T-helper 2 cell treated with Interferon-gamma antibody and Interleukin-4, amounts not matched to agents 5 μg/mL and 100 μg/mL, for 36 hours (primary cell): ENCODE results near the gene RNASEH2A.
"Not testable (repeated sequence)": the region's sequence is repeated elsewhere in the genome, so short reads cannot be mapped to it uniquely, and the experiment has no call there.

Source experiments
- DNase-seq: peaks from one replicate; pipeline ENCODE4 v3.0.0; 2021; ENCODE audit warnings: low spot score
- H3K27ac Mint-ChIP-seq: one replicate; pipeline ENCODE4 v1.8.0; 2021; ENCODE audit warnings: mild to moderate bottlenecking, mixed read lengths
- H3K27me3 Mint-ChIP-seq: one replicate; pipeline ENCODE4 v1.8.0; 2021; ENCODE audit warnings: low read depth, mixed read lengths
- H3K36me3 Mint-ChIP-seq: one replicate; pipeline ENCODE4 v1.8.0; 2021; ENCODE audit warnings: low read depth, mixed read lengths
- H3K4me1 Mint-ChIP-seq: one replicate; pipeline ENCODE4 v1.8.0; 2021; ENCODE audit warnings: low read depth, mixed read lengths
- H3K4me3 Mint-ChIP-seq: one replicate; pipeline ENCODE4 v1.8.0; 2022; ENCODE audit warnings: mild to moderate bottlenecking, moderate library complexity, mixed read lengths
- H3K9me3 Mint-ChIP-seq: one replicate; pipeline ENCODE4 v1.8.0; 2021; ENCODE audit warnings: mixed read lengths

The RNASEH2A gene

GRCh38 chr19:12838886-12839756, 32.7 kb downstream of the RNASEH2A start:
- Mint-ChIP-seq H3K36me3 (no peaks in the 10 kb centered on the region), H3K27ac (peak overlapping the region; percentile 16), H3K4me3 (peak overlapping the region; percentile 70), H3K4me1 (peaks cover 32% of the 10 kb centered on the region), H3K9me3 (no peaks in the 10 kb centered on the region), H3K27me3 (peaks cover 73% of the 10 kb centered on the region)
- peak; percentile 23 for DNase-seq

- Mint-ChIP-seq H3K9me3 (no peaks in the 10 kb centered on the region), H3K27ac (no peak overlapping the region), H3K4me1 (peaks cover 27% of the 10 kb centered on the region), H3K4me3 (peak overlapping the region; percentile 58), H3K36me3 (no peaks in the 10 kb centered on the region), H3K27me3 (peaks cover 64% of the 10 kb centered on the region)
- peak; percentile 49 for DNase-seq
These were observed 34.0 kb downstream of the RNASEH2A start for GRCh38 chr19:12840091-12841079.

DNA sequence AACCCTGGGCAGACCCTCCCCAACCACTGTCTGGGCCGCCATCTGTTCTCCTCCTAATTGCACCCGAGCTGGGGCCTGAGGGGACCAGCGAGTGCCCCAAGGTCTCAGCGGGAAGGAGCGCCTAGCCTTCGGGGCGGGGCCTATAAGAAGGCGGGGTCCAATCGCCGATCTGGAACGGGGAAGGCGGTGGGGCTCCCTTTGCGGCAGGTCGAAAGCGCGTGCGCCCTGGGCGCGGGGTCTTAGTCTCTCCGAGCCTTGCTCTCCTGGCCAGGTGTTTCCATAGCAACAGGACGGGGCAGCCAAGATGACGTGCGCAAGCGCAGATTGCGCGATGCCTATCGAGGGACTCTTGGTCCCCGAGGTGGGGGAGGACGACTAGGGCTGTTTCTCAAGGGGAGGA, 34.7 kb downstream of the RNASEH2A start:
- H3K36me3 Mint-ChIP-seq = no peaks in the 10 kb centered on the region
- no peak overlapping the region for H3K27ac Mint-ChIP-seq
- H3K9me3 Mint-ChIP-seq = no peaks in the 10 kb centered on the region
- H3K4me3 Mint-ChIP-seq = peak overlapping the region; percentile 58
- peaks cover 24% of the 10 kb centered on the region for H3K4me1 Mint-ChIP-seq
- DNase-seq = peak; percentile 26
- H3K27me3 Mint-ChIP-seq = peaks cover 57% of the 10 kb centered on the region

DNA sequence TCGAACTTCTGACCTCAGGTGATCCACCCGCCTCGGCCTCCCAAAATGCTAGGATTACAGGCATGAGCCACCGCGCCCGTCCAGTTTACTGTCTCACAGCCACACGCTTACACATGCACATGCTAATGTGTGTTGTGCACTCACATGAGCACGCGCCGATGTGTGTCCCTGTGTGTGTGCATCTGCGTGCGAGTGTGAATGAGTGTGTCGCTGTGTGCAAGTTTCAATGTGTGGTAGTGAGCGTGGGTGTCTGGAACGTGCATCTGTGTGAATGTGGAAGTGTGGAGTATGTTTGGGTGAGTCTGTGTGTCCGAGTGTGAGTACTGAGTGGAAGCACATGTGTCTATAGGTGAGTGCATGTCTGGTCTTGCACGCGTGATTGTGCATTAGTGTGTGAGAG, 36.1 kb downstream of the RNASEH2A start:
- no peaks in the 10 kb centered on the region for H3K36me3 Mint-ChIP-seq
- H3K4me1 Mint-ChIP-seq = peaks cover 23% of the 10 kb centered on the region
- H3K27ac Mint-ChIP-seq = no peak overlapping the region
- H3K4me3 Mint-ChIP-seq = no peak overlapping the region
- H3K9me3 Mint-ChIP-seq = no peaks in the 10 kb centered on the region
- no peak for DNase-seq
- peaks cover 44% of the 10 kb centered on the region for H3K27me3 Mint-ChIP-seq

GRCh38 chr19:12843328-12843727, 36.9 kb downstream of the RNASEH2A start:
- DNase-seq = no peak
- Mint-ChIP-seq H3K4me1 (peaks cover 23% of the 10 kb centered on the region), H3K27me3 (peaks cover 39% of the 10 kb centered on the region), H3K27ac (no peak overlapping the region), H3K36me3 (no peaks in the 10 kb centered on the region), H3K9me3 (no peaks in the 10 kb centered on the region), H3K4me3 (no peak overlapping the region)

DNA sequence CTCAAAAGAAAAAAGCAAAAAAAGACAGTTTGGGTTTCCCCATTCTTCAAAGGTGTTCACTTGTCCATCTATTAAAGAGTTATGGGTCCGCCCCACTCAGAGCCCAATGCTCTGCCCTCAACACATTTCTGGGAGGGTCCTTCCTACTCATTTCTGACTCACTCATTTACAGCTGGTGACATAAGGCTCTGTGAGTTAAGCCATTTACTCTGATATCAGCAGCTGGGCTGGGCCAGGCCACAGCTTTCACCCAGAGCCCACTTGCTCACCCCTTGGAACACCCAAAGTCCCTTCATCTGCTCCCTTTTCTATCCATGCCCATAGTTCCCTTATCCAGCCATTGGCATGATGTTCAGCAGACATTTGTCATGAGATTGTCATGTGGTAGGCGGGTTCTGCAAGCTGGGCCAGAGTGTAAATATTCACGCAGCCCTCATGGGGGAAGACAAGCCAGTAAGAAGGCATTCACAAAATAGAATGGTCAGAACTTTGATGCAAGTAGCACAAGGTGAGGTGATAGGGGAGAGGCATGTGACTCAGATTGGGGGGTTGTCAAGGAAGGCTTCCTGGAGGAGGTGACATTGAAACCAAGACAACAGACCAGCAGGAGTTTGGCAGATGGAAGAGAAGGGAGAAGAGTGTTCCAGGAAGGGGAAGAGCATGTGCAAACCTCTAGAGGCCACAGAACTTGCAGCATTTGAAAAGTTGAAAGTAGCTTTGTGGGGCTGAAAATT, 37.8 kb downstream of the RNASEH2A start:
- no peak for DNase-seq
- Mint-ChIP-seq H3K27me3 (peaks cover 33% of the 10 kb centered on the region), H3K36me3 (no peaks in the 10 kb centered on the region), H3K4me3 (no peak overlapping the region), H3K9me3 (no peaks in the 10 kb centered on the region), H3K27ac (no peak overlapping the region), H3K4me1 (peaks cover 18% of the 10 kb centered on the region)

- not testable (repeated sequence) for H3K4me1 Mint-ChIP-seq, H3K4me3 Mint-ChIP-seq, DNase-seq, H3K9me3 Mint-ChIP-seq, H3K27ac Mint-ChIP-seq, H3K27me3 Mint-ChIP-seq, H3K36me3 Mint-ChIP-seq
These were observed 40.2 kb downstream of the RNASEH2A start for GRCh38 chr19:12846613-12847012.

DNA sequence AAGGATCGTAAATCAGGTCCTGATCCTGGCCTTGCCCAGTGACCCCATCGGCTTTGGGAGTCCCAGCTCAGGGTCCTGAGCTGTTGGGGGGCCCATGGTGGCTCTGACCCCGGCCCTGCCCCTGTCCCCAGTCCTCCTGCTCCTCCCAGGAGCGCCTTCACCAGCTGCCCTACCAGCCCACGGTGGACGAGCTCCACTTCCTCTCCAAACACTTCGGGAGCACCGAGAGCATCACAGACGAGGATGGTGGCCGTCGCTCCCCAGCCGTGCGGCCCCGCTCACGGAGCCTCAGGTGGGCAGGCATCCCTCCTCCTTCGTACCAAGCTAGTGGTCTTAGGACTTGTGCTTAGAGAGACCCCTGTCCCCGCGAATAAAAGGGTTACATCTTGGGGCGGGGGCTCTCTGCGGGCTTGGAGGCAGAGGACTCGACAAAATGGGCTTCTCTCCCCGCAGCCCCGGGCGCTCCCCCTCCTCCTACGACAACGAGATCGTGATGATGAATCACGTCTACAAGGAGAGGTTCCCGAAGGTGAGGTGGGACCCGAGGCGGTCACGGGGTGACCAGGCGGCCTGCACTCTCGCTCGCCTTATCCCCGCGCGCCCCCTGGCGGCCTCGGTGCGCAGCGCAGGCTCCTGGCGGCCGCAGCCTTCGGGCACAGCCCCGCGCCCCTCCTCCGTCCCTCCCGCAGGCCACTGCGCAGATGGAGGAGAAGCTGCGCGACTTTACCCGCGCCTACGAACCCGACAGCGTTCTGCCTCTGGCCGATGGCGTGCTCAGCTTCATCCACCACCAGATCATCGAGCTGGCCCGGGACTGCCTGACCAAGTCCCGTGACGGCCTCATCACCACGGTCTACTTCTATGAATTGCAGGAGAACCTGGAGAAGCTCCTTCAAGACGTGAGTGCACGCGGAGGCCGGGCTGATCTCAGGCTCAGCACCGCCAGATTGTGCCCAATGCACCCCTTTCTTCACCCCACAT, 41.1 kb downstream of the RNASEH2A start:
- H3K4me1 Mint-ChIP-seq = no peaks in the 10 kb centered on the region
- peak overlapping the region; percentile 67 for H3K4me3 Mint-ChIP-seq
- peak; percentile 90 for DNase-seq
- H3K36me3 Mint-ChIP-seq = no peaks in the 10 kb centered on the region
- no peaks in the 10 kb centered on the region for H3K9me3 Mint-ChIP-seq
- H3K27me3 Mint-ChIP-seq = peaks cover 6% of the 10 kb centered on the region
- no peak overlapping the region for H3K27ac Mint-ChIP-seq

DNA sequence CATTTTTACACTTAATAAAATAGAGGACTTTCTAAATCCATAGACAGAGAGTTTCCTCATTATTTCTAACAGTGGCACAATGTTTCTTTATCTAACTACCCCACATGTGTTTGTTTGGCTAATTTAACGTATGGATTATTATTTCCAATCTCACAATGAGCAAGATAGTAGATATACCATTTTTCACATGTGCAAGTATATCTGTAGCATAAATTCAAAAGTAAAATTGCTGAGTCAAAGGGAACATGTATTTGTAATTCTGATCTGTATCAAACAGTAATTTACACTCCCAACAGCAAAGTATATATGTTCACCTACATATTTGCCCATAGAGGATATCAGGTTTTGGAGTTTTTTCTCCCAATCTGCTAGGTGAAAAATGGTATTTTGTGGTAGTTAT, 50.3 kb downstream of the RNASEH2A start:
- Mint-ChIP-seq H3K27me3 (no peaks in the 10 kb centered on the region), H3K9me3 (no peaks in the 10 kb centered on the region), H3K4me3 (no peak overlapping the region), H3K27ac (no peak overlapping the region), H3K36me3 (no peaks in the 10 kb centered on the region), H3K4me1 (no peaks in the 10 kb centered on the region)
- DNase-seq = no peak

GRCh38 chr19:12858041-12858928, 51.9 kb downstream of the RNASEH2A start:
- H3K27ac Mint-ChIP-seq = no peak overlapping the region

DNA sequence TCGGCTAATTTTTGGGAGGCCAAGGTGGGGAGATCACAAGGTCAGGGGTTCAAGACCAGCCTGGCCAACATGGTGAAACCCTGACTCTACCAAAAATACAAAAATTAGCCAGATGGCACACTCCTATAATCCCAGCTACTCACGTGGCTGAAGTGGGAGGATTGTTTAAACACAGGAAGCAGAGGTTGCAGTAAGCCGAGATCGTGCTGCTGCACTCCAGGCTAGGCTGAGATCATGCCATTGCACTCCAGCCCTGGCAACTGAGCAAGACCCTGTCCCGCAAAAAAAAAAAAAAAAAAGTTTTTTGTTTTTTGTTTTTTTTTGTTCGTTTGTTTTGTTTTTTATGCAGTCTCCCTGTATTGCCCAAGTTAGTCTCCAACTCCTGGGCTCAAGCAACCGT, 53.2 kb downstream of the RNASEH2A start:
- Mint-ChIP-seq H3K27ac (no peak overlapping the region), H3K27me3 (no peaks in the 10 kb centered on the region), H3K9me3 (no peaks in the 10 kb centered on the region), H3K4me1 (no peaks in the 10 kb centered on the region), H3K4me3 (no peak overlapping the region), H3K36me3 (no peaks in the 10 kb centered on the region)
- DNase-seq = no peak

More at GRCh38 chr19:12858041-12858928, 51.9 kb downstream of the RNASEH2A start:
- DNase-seq = no peak
- Mint-ChIP-seq H3K27me3 (no peaks in the 10 kb centered on the region), H3K9me3 (no peaks in the 10 kb centered on the region), H3K4me3 (no peak overlapping the region), H3K36me3 (no peaks in the 10 kb centered on the region), H3K4me1 (no peaks in the 10 kb centered on the region)
